Measurements from ENCODE around the gene KRI1.
"Not testable (repeated sequence)": the region's sequence is repeated elsewhere in the genome, so short reads cannot be mapped to it uniquely, and the experiment has no call there.

KRI1 gene

GRCh38 chr19:10574462-10574861 lies 8.7 kb upstream of the KRI1 start:
- DNase-seq: no peak

GRCh38 chr19:10573793-10574192 lies 8.0 kb upstream of the KRI1 start:
- not testable (repeated sequence) for DNase-seq

DNA sequence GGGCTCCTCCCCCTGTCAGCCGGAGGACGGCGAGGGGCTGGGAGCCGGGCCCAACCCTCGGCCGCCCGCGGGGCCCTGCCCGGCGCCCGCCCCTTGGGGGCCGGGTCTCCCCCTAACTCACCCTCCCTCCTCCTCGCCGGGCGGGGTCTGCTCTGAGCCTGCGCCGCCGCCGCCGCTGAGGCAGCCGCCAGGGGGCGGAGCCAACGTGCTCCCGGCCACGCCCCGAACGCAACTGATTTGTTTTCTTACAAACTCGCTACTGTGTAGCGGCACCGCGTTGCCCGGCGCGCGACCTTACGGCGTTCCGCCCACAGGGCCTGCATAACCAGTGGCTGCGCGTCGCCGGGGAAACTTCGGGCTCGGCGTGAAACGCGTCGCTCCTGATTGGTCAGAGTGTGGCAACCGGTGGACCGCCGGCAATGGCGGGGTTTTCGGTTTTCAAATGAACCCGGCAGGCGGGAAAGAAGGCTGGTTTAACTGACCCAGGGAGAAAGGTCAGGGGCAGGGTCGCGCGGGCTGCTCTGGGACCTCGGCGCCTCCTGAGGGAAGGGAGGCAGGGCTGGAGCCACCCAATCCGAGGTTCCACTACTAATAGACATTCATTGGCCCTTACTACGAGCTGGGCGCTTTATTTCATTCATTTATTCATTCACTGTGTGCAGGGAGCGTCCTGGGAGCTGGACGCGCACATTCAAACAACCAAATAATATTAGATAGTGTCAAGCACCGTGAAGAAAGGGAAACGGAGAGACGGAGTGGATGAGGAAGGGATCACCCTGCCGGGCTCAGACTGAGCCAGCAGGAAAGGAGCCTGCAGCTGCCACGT lies 3.2 kb upstream of the KRI1 start, which contains the start of gene CDKN2D:
CDKN2D (minus strand) TSS at position 154 of the 826 bp plus-strand sequence. CDS start 326 bp downstream, outside the sequence.
- peak; percentile 100 for DNase-seq

DNA sequence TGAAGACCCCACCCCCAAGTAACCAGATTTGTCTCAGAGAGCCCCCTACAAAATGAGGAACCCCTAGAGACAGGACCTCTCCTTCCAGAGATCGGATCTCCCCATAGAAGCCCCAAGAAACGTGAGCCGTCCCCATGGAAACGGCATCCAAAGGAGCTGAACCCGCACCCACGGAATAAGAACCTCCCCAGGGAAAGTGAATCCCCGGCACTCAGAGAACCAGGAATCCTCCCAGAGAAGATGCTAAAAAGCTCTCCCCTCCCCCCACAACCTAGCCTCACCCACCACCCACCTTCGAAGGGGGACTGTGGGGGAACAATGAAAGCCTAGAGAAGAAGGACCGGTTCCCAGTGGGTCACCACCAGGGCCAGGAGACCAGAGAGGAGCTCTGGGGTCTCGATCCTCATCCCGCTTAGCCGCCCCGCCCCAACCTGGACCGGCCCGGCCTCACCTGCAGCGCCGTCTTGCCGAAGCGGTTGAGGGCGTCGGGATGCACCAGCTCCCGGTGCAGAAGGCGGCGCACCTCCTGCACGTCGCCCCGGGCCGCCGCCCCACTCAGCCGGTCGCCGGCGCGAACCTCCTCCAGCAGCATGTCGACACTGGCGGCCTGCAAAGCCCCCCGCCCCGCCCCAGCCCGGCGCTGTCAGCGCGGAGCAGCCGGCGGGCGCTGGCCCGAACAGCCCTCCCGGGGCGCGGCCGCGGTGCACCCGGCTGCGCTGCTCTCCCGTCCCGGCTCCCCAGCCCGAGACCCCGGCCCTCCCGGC lies 2.4 kb upstream of the KRI1 start:
- peak; percentile 53 to 72 for DNase-seq

DNA sequence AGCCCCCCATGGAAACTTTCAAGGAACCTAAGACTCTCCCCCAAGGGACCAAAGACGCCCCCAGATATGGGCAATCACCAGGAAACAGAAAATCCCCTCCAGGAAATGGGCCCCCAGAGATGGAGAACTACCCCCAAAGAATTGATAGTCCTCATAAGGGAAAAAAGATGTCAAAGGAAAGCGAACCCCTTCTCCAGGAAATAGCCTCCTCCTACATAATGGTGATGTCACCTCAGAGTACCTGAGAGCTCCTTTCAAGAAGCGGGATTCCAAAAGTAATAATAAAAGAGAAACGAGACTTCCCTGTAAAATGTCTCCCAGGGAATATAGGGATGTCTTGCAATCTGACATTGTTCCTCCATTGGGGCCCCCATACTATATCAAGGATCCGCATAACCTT lies 1.8 kb upstream of the KRI1 start:
- no peak for DNase-seq

DNA sequence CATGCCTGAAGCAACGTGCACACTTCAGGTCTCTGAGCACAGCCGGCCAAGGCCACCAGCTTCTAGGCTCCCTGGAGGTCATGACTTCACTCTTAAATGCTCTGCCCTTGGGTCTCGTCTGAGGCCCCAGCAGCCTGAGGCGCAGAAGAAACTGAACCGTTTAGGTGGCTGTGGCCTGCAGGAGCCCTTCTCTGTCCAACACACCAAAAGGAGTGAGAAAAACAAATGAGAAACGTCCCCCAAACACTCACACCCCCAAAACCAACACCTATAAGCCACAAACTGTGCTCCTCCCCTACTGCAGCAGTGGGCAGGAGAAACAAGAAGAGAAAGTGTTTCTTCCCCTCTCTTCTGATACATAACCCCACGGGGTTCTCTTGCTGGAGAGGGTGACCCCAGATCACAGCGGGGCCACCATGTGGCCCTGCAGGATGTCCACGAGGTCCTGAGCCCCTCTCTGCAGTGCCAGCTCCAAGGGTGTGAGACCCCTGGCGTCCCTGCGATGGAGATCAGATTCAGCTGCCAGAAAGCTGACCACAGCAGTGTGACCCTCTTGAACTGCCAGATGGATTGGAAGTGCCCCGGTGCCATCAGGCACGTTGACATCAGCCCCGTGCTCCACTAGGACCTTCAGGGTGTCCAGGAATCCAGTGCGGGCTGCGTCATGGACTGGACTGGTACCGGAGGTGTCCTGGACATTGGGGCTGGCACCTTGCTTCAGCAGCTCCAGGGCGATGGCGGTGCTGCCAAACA lies 1.0 kb upstream of the KRI1 start:
- peak; percentile 76 to 77 for DNase-seq

DNA sequence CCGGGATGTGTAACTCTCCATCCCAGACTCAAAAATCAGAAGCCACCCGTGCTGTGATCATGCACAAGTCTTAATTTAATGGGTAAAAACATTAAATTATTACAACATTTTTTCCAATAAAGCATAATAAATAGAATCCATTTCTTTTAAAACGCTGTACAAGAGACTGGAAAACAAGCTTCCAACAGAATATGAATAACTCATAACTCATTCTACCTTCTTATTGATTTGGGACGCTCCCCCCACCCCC lies 523 bp upstream of the KRI1 start:
- DNase-seq: no peak

- peak; percentile 75 to 76 for DNase-seq
Observed at GRCh38 chr19:10565028-10565566, 713 bp downstream of the KRI1 start.

GRCh38 chr19:10562609-10563008 lies 3.2 kb downstream of the KRI1 start:
- DNase-seq: no peak

DNA sequence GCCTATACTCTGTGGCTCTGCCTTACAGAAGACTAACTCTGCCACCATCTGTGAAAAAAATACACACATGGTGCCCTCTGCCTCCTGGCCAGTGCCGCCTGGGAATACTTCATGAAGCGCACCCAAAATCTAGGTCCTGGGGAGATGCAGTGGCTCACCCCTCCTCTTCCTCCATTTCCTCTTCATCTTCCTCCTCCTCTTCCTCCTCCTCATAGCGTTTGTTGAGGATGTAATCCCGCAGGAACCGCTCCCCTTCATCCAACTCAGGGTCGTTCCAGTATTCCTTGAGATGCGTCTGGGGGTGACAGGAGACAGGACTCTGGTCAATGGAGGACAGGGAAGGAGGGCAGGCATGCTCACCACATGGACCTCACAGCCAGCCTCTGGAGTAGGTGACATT lies 5.7 kb downstream of the KRI1 start:
- no peak for DNase-seq

DNA sequence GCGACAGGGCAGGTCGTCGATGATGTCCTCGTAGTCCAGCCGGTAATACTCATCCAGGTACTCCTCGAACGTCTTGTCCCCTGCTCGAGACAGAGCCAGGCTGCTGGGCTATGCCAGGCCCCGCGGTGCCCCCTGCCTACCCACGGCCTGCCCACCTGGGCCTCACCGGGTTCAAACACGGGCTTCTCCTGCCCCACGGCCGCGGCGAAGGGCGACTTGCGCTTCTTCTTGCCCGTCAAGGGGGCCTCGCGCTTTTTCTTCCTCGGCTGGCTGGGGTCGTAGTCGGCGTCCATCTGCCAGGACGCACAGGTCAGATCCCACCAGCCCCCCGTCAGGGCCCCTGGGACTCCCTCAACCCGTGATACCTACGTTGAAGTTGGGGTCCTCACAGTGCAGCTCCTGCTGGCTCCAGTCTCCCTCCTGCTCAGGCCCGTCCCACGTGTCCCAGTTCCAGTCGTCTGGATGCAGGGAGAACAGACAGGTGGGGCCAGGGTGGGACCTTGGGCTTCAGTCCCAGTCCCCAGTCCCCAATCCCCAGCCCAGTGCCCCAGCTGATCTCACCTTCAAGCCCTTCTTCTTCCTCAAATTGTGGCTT lies 8.1 kb downstream of the KRI1 start:
- DNase-seq: no peak

DNA sequence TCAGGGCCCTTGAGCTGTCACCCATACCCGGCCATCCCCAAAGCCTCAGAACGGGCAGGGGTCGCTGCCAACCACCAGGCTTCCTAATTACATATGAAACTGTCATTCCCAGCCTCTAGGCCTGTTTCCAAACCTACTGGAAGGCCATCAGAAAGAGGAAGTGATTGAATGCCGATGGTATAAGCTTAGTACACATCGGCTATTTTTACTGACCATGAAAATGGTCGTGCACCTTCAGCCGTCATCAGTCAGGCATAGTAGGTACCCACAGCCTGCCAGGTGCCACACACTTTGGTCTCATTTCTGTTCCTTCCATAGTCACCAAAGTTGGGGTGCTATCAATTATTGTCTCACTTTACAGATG lies 10.2 kb downstream of the KRI1 start:
- no peak for DNase-seq

GRCh38 chr19:10554760-10555609 lies 10.8 kb downstream of the KRI1 start:
- peak in 1 of 2 experiments; percentile 37 for DNase-seq

DNA sequence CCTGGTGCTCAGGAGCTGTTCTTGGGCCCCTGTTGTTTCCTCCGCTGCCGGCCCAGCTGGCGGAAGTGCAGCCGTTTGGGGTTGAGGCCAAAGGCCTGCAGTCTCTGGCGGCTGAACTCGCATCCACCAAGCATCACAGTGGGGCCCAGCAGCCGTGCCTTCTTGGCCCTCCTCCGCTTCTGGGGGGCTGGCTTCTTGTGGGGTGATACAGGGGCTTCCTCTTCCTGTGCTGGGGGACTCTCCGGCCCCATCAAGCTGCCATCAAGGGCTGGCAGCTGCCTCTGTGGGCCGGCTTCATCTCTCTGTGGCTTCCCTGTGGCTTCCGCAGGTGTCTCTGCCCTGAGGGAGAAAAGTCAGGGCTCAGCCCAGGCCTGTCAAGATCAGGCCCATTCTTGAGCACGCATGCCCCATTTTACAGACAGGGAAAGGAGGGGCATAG lies 11.8 kb downstream of the KRI1 start:
- peak; percentile 66 to 69 for DNase-seq

GRCh38 chr19:10553087-10553667 lies 12.6 kb downstream of the KRI1 start:
- DNase-seq: peak; percentile 27 to 30

GRCh38 chr19:10552510-10553053 lies 13.2 kb downstream of the KRI1 start:
- peak; percentile 60 to 71 for DNase-seq

DNA sequence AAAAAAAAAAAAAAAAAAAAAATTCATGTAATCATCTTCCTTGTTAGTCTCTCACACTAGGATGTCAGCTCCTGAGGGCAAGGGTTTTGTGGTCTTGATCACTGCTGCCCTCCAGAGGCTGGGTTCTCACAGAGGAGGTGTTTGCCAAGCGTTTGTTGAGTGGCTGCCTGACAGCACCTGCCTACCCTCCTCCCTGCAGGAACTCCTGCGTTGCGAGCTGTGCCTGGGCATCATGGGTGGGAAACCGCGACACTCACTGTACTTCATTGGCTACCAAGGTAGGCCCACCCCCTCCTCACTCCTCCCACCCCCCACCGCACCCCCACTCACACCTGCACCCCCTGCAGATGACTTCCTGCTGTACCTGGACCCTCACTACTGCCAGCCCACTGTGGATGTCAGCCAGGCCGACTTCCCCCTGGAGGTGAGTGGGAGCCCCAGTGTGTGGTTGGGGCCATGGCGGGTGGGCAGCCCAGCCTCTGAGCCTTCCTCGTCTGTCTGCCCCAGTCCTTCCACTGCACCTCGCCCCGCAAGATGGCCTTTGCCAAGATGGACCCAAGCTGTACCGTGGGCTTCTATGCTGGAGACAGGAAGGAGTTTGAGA lies 14.0 kb downstream of the KRI1 start:
- peak; percentile 59 to 67 for DNase-seq

DNA sequence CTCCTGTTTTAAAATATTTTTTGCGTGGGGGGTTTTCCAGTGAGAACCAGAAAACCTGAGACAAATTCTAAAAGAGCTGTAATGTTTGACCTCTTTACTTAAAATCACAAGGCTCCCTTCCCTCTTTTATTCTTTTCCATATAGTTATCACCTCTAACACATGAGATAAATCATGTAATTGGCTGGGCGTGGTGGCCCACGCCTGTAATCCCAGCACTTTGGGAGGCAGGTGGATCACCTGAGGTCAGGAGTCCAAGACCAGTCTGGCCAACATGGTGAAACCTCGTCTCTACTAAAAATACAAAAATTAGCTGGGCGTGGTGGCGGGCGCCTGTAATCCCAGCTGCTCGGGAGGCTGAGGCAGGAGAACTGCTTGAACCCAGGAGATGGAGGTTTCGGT lies 14.8 kb downstream of the KRI1 start:
- not testable (repeated sequence) for DNase-seq

GRCh38 chr19:10550336-10550735 lies 15.5 kb downstream of the KRI1 start:
- no peak for DNase-seq

GRCh38 chr19:10549733-10550132 lies 16.1 kb downstream of the KRI1 start:
- no peak for DNase-seq

Data from activated T-cell treated with anti-CD3 and anti-CD28 coated beads, Interleukin-2, amount 50 U/mL, for 48 hours (primary cell).